PC-9 (cell line): Measurements from ENCODE around the gene PTDSS2. TPM values are rescaled to one million over a fixed set of nuclear protein-coding genes. Genes with fewer than 3 reads are reported as not detected.
A peak's percentile ranks its signal among the peaks of the same experiment; 100 is the strongest.

Experiments used
- BruUV-seq: library from RNA; stranded (reverse); fragments of 400-500 nt; replicated peaks from 2 replicates; lab custom pipeline; 2021; lab: Mats Ljungman, UMichigan
- CTCF ChIA-PET: fragments of 300-600 bp; sonication (Branson Sonifier 250); formaldehyde crosslinking; loops from one replicate; lab custom pipeline; 2022; ENCODE audit warnings: antibody characterized with exemption; lab: Charles Lee
- POLR2A ChIA-PET: fragments of 300-600 bp; sonication (Branson Sonifier 250); formaldehyde crosslinking; loops from one replicate; lab custom pipeline; 2022; ENCODE audit warnings: antibody characterized with exemption; ENCODE audit not compliant: unreplicated experiment; lab: Charles Lee
- DNase-seq, 2 experiments: peaks; one replicate each; pipeline versions ENCODE4 v3.0.0 to v3.0.0-alpha.2; 2015 to 2022; ENCODE audit warnings: mixed read lengths in 1 of 2
- H2AFZ ChIP-seq: fragments of 200-600 bp; sonication (generic); 2 replicates; pipeline ENCODE4 v1.8.1; 2017; ENCODE audit warnings: antibody characterized with exemption
- H3F3A ChIP-seq: fragments of 200-600 bp; sonication (generic); 2 replicates; pipeline ENCODE4 v1.8.1; 2017; ENCODE audit warnings: antibody characterized with exemption, mild to moderate bottlenecking, low read depth; ENCODE audit not compliant: insufficient read depth
- H3K27ac ChIP-seq: fragments of 200-600 bp; sonication (generic); 2 replicates; pipeline ENCODE4 v1.6.1; 2016; ENCODE audit warnings: mixed run types
- H3K27me3 ChIP-seq: fragments of 200-600 bp; sonication (generic); 2 replicates; pipeline ENCODE4 v1.6.1; 2016; ENCODE audit warnings: low read depth, mixed run types; ENCODE audit not compliant: insufficient read depth
- H3K36me3 ChIP-seq: fragments of 200-600 bp; sonication (generic); 2 replicates; pipeline ENCODE4 v1.6.1; 2016; ENCODE audit warnings: low read depth, mixed run types
- H3K4me1 ChIP-seq: fragments of 200-600 bp; sonication (generic); replicated peaks from 2 replicates; pipeline ENCODE4 v1.6.1; 2016; ENCODE audit warnings: mixed run types; ENCODE audit not compliant: insufficient read depth
- H3K4me2 ChIP-seq: fragments of 200-600 bp; sonication (generic); 2 replicates; pipeline ENCODE4 v1.6.1; 2017; ENCODE audit warnings: mixed run types
- H3K4me3 ChIP-seq: fragments of 200-600 bp; sonication (generic); 2 replicates; pipeline ENCODE4 v1.6.1; 2016; ENCODE audit warnings: mixed run types
- H3K79me2 ChIP-seq: fragments of 200-600 bp; sonication (generic); 2 replicates; pipeline ENCODE4 v1.6.1; 2017; ENCODE audit warnings: low read depth, mixed run types
- H3K9me2 ChIP-seq: fragments of 200-600 bp; sonication (generic); 2 replicates; pipeline ENCODE4 v1.8.1; 2017; ENCODE audit warnings: mild to moderate bottlenecking; ENCODE audit not compliant: insufficient read depth
- H3K9me3 ChIP-seq: fragments of 200-600 bp; sonication (generic); 2 replicates; pipeline ENCODE4 v1.8.1; 2016; ENCODE audit warnings: low read depth; ENCODE audit not compliant: insufficient read depth
- H4K20me1 ChIP-seq: fragments of 200-600 bp; sonication (generic); 2 replicates; pipeline ENCODE4 v1.8.1; 2017; ENCODE audit not compliant: insufficient read depth
- EZH2 ChIP-seq: fragments of 200-600 bp; sonication (generic); IDR thresholded peaks from 2 replicates; pipeline ENCODE4 v1.8.0; 2017; ENCODE audit warnings: antibody characterized with exemption, low read depth
- intact Hi-C: fragments of 100-400 bp; cut with micrococcal nuclease; formaldehyde crosslinking; loops from one replicate; pipeline ENCODE4 v1.10.0; 2022; ENCODE audit not compliant: unreplicated experiment
- total RNA-seq: library from RNA; stranded (reverse); gene quantifications from 2 replicates; pipeline ENCODE4 v1.2.3, GENCODE V29; 2021
- TF ChIP-seq, protein P1 (sequence below): fragments of 200-600 bp; sonication (generic); conservative IDR thresholded peaks from 2 replicates; pipeline ENCODE4 v1.6.1; 2017; ENCODE audit warnings: mixed run types, antibody characterized with exemption, mild to moderate bottlenecking, moderate library complexity

PTDSS2 gene
- total RNA-seq, 1 experiment from 2014 or later: 32.5 TPM

DNA sequence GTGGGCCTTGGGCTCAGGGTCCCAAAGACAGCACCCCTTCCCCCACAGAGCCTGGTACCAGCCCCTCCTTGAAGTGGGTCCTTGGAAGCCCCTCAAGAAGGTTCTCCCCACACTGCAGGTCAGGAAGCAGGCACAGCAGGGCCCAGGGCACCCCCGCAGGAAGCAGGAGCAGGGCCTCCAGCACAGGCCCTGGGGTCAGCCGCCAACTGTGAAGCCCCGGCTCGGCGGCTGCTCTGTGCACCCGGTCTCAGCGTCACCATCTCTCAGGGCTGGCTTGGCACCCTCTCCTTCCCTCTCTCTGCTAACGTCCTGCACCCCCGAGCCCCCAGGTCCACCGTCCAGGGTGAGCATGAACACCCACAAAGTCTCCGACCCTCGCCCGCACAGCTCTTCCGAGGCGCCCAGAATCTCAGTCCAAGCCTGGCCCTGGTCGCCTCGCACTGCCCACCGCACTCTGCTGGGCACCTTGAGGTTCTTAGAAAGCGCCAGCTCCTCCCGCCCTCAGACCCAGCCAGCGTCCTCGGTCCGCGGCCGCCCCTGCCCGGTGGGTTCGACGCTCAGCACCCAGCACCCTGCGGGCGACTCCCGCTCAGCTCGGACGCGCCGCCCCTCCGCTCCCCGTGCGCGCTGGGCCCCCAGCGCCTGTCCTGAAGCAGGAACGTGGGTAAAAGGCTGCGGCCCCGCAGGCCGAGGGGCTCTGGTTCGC is 33.9 kb upstream of the PTDSS2 start:
- H2AFZ ChIP-seq: no peak overlapping the region
- H3K4me2 ChIP-seq: peak overlapping the region; percentile 76
- H3K9me2 ChIP-seq: no peaks in the 10 kb centered on the region
- BruUV-seq: no TSS peak
- no peaks in the 10 kb centered on the region; the same call in 1 of the 2 replicates for H4K20me1 ChIP-seq
- peak overlapping the region; percentile 81 for H3K4me3 ChIP-seq
- no peaks in the 10 kb centered on the region for H3K36me3 ChIP-seq
- 0 out of 2 replicates have a peak, but pooled peaks cover 4% of the 10 kb centered on the region for H3K79me2 ChIP-seq
- no peaks in the 10 kb centered on the region for H3F3A ChIP-seq
- no peaks in the 10 kb centered on the region for H3K9me3 ChIP-seq
- intact Hi-C loops: no loop called here
- ChIA-PET CTCF (interaction anchor here (0.7 kb wide), 1 partner anchor 32 kb away, joined by 4 read pairs; no protein-coding TSS in a partner anchor), POLR2A (no interaction called here)
- TF ChIP-seq, protein P1, sequence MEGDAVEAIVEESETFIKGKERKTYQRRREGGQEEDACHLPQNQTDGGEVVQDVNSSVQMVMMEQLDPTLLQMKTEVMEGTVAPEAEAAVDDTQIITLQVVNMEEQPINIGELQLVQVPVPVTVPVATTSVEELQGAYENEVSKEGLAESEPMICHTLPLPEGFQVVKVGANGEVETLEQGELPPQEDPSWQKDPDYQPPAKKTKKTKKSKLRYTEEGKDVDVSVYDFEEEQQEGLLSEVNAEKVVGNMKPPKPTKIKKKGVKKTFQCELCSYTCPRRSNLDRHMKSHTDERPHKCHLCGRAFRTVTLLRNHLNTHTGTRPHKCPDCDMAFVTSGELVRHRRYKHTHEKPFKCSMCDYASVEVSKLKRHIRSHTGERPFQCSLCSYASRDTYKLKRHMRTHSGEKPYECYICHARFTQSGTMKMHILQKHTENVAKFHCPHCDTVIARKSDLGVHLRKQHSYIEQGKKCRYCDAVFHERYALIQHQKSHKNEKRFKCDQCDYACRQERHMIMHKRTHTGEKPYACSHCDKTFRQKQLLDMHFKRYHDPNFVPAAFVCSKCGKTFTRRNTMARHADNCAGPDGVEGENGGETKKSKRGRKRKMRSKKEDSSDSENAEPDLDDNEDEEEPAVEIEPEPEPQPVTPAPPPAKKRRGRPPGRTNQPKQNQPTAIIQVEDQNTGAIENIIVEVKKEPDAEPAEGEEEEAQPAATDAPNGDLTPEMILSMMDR: no peak
- no peak for TF ChIP-seq EZH2
- no peak overlapping the region for H3K27ac ChIP-seq
- H3K27me3 ChIP-seq: no peaks in the 10 kb centered on the region
- DNase-seq: no peak
- H3K4me1 ChIP-seq: peaks cover 5% of the 10 kb centered on the region

DNA sequence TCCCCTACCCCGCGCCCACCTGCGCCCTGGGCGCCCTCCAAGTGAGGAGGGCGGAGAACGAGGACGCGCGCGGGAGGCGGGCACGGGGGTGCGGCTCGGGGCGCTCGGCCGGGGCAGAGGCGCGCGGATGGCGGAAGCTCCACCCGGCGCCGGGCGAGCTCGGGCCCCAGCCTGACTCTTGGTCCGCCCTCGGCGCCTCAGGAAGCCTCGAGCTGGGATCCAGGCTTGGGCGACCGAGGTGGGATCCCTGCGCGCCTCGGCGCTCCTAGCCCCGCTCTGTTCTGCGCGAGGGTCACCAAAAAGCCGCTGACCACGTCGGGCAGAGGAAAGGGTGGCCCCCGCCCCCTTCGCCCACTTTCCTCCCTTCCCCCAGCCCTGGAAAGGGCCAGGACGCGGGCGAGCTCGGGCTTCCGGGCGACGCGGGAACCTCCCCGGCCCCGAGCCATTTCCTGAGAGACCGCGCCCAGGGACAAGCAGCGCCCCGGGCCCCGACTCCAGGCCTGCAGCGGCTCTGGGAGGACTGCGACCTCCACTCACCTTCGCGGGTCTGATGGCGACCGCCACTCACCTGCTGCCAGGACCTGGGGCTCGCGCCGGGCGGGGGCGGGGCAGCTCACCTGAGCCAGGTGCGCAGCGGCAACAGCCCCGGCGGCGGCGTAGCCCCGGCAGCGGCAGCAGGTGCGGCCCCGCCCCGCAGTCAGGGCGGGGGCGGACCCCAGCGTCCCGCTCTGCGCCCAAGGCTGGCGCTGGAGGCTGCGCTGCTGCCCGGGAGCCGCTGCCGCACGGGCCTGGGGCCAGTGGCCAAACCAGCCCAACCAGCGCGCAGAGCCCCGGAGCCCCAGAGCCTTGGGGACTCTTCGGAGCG is 33.1 kb upstream of the PTDSS2 start:
- peak overlapping the region; percentile 81 for H3K4me3 ChIP-seq
- no peak for TF ChIP-seq EZH2
- CTCF ChIA-PET: interaction anchor here (0.7 kb wide), 1 partner anchor 31 kb away, joined by 4 read pairs; no protein-coding TSS in a partner anchor
- H3K27ac ChIP-seq: no peak overlapping the region
- peaks cover 5% of the 10 kb centered on the region for H3K4me1 ChIP-seq
- no peaks in the 10 kb centered on the region for H3K27me3 ChIP-seq
- no peaks in the 10 kb centered on the region; the same call in 1 of the 2 replicates for H4K20me1 ChIP-seq
- DNase-seq: peak; percentile 37 to 79
- intact Hi-C loops: no loop called here
- H3F3A ChIP-seq: no peaks in the 10 kb centered on the region
- BruUV-seq: TSS peak; percentile 55
- POLR2A ChIA-PET: no interaction called here
- no peaks in the 10 kb centered on the region for H3K9me3 ChIP-seq
- no peaks in the 10 kb centered on the region for H3K36me3 ChIP-seq
- H3K9me2 ChIP-seq: no peaks in the 10 kb centered on the region
- H2AFZ ChIP-seq: peak overlapping the region; percentile 77
- H3K4me2 ChIP-seq: peak overlapping the region; percentile 76
- 0 out of 2 replicates have a peak, but pooled peaks cover 4% of the 10 kb centered on the region for H3K79me2 ChIP-seq

DNA sequence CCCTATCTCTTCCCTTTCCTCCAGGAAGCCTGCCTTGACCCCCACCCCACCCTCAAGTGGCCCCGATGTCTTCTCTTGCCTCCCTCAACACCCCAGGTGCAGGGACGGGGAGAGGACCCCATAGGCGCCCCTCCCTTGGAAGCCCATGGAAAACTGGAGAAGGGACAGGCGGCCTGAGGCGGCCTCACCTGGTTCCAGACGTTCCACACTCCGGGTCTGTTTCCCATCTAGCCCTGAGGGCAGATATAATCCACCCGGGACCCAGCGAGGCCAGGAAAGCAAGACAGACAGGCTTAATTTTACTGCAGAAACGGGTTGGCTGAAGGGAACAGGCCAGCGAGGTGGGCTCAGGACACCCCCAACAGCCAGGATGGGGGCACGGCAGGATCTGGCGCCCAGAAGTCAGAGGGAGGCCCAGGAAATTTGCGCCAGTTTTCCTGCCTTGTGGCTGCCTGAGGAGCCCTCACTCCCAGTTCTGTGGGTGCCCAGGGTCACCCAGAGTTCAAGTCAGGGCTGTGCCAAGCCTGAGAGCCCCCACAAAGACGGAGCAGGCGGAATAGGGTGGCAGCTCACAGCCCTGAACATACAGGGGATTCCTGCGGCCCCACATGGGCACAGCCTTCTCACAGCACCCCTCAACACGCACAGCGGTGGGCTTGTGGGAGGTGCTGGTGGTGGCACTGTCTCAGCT is 32.3 kb upstream of the PTDSS2 start:
- Histone ChIP-seq H3K27ac (no peak overlapping the region), H3K4me1 (peaks cover 5% of the 10 kb centered on the region), H3K4me2 (peak overlapping the region; percentile 76), H3K27me3 (no peaks in the 10 kb centered on the region), H3K79me2 (0 out of 2 replicates have a peak, but pooled peaks cover 4% of the 10 kb centered on the region), H2AFZ (no peak overlapping the region), H4K20me1 (no peaks in the 10 kb centered on the region; the same call in 1 of the 2 replicates), H3K9me3 (no peaks in the 10 kb centered on the region), H3K36me3 (no peaks in the 10 kb centered on the region), H3F3A (no peaks in the 10 kb centered on the region), H3K9me2 (no peaks in the 10 kb centered on the region), H3K4me3 (peak overlapping the region; percentile 81; the same call in 1 of the 2 replicates)
- ChIA-PET POLR2A (no interaction called here), CTCF (no interaction called here)
- no peak for DNase-seq
- TF ChIP-seq, protein P1: no peak
- no peak for TF ChIP-seq EZH2
- intact Hi-C loops: no loop called here
- TSS peak; percentile 53 for BruUV-seq
